OCI-LY1 (cell line): ENCODE results near the gene IP6K3.

ENCODE experiments used
- CTCF ChIP-seq: fragments of 200-600 bp; sonication (generic), shearing (Covaris generic); IDR thresholded peaks from 2 replicates; pipeline ENCODE4 v1.5.1; 2017; ENCODE audit warnings: mild to moderate bottlenecking, antibody characterized with exemption, low read length, moderate library complexity, mixed read lengths
- EZH2 ChIP-seq: fragments of 200-600 bp; sonication (generic), shearing (Covaris generic); IDR thresholded peaks from 2 replicates; pipeline ENCODE4 v1.8.0; 2017; ENCODE audit warnings: borderline replicate concordance, mixed run types, mild to moderate bottlenecking, antibody characterized with exemption, low read length, moderate library complexity, mixed read lengths

GRCh38 chr6:33695451-33695887 is 51.2 kb downstream of the IP6K3 start:
- no peak for TF ChIP-seq CTCF
- TF ChIP-seq EZH2 = no peak
